Retinal pigment epithelial cell (primary cell): ENCODE results near the gene C18orf63.

Experiments
- DNase-seq: peaks from one replicate; pipeline ENCODE4 v3.0.0-alpha.2; 2010; ENCODE audit warnings: low read depth
- H3K4me3 ChIP-seq: 2 replicates; pipeline ENCODE4 v1.5.1; 2011; ENCODE audit warnings: mild to moderate bottlenecking, low read length, control low read depth, moderate library complexity
- CTCF ChIP-seq: conservative IDR thresholded peaks from 2 replicates; pipeline ENCODE4 v1.5.1; 2011; ENCODE audit warnings: low read depth, low read length, control low read depth, inconsistent platforms

Gene C18orf63

GRCh38 chr18:74395006-74395405 lies 79.4 kb downstream of the C18orf63 start:
- no peak for DNase-seq
- TF ChIP-seq CTCF, result no peak
- H3K4me3 ChIP-seq, result no peak overlapping the region

- TF ChIP-seq CTCF, result no peak
- no peak for DNase-seq
- H3K4me3 ChIP-seq, result no peak overlapping the region
Observed at GRCh38 chr18:74395648-74396154, 80.1 kb downstream of the C18orf63 start.

DNA sequence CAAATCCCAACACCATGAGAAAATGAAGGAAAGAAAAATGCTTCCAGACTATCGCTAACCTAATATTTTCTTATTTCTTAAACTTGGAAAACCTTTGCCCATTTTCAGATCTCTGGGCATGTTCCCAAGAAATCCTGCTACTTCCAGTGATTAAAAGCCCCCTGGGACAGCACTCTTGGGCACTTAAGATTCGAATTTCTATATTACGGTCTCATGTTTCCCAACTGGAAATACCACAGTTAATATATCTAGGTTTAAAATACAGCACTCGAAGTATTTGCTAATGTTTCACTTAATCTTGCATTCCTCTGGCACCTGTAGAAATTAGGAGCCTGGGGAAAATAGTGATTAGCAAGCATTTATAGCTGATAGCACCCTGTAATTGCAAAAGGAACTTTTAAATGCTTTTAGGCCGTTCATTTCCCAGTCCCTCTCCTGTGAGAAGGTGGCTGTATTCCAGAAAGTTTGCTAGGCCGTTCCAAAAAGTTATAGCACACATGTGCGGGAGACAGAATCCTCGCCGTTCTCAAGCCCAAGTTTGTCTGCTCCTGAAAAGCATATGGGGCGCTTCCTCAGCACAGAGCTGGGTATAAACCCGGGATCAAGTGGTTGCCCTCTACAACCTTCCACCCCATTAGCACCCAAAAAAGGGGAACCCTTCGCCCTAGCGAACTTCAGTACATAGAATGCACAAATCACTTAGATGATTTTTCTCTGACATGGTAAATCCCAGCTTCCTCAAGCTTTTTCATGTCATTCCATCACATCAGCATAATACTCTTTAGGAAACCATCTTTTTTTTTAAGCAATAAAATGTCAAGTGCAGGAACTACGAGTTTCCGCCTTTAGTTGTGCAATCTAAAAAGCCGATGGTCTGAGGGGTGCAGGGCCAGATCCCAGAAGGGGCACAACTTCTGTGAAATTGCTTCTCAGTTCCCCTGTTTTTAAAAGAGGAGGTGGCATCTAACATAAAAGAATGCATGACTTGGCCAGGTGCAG lies 80.8 kb downstream of the C18orf63 start:
- TF ChIP-seq CTCF, result no peak
- H3K4me3 ChIP-seq, result no peak overlapping the region
- DNase-seq, result no peak

- no peak overlapping the region for H3K4me3 ChIP-seq
- no peak for TF ChIP-seq CTCF
- DNase-seq, result no peak
Observed at GRCh38 chr18:74397572-74397971, 81.9 kb downstream of the C18orf63 start.

DNA sequence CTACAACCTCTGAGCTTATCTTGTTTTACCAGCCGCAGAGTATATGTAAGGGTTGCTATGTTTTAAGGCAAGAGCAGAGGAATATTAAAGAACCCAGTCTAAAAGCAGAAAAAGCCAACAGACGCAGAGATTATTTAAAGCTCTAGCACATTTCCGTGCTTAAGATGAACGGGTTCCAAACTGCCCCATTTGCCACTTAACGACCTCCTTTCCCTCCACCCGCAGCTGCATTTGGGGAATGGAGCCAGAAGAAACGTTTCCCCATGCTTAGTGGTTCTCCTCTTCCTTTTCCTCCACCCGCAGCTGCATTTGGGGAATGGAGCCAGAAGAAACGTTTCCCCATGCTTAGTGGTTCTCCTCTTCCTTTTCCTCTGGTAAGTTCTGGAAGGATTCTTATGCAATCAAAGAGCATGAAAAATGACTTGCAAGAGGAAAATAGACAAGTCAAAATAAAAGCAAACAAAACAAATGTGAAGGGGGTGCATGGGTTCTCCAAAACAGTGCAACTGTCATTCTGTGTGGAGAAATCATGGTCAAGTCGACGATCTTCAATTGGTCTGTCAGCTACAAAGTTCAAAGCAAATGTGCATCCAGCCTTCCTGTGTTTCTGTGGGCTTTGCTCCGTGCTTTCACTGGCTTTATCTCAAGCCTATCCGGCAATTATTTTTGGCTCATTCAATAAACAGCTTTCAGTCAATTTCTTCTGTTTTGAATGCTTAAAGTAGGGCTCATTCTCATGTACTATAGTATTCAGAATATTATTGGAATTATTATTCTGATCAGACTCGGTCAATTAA lies 83.7 kb downstream of the C18orf63 start:
- no peak overlapping the region for H3K4me3 ChIP-seq
- TF ChIP-seq CTCF, result no peak
- DNase-seq, result no peak

GRCh38 chr18:74400813-74401212 lies 85.2 kb downstream of the C18orf63 start:
- no peak for DNase-seq
- H3K4me3 ChIP-seq, result no peak overlapping the region
- no peak for TF ChIP-seq CTCF
